ENCODE measurements around the gene PLXNA4.
"Not testable (repeated sequence)": the region's sequence is repeated elsewhere in the genome, so short reads cannot be mapped to it uniquely, and the experiment has no call there.

PLXNA4 gene

DNA sequence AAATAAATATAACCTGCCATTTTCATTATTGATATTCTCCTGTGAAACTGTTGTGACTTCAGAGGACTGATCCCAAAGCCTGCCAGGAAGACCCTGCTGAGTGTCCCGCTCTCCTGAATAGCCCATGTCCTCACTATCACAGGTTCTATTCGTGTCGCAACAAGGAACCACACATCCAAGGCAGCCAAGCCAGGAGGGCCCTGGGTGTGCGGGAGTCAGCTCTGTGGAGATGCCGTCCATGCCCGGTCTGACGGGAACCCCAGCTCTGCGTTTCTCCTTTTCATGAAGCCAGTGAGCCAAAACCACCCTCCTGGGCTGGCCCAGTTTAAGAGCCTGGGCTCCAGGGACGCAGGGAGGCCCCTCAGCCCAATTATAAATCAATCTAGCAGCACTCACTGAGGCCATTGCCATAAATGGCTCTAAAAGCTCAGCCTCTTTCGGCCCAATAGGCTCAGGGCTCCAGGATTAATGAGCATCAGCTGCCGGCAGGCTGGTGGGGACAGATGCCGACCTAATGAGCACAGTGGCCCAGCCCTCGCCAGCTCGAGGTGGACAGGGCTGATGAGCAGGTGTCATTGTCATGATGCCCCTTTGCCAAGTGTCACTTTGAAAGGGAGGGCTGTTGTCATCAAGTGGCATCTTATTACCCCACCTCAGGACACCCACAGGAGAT lies 177.9 kb downstream of the PLXNA4 start:
- DNase-seq (ENCODE audit: extremely low read depth in 1 of 2, low read depth in 1 of 2) = no peak

GRCh38 chr7:132397070-132397469 lies 179.2 kb downstream of the PLXNA4 start:
- no peak for DNase-seq (ENCODE audit: extremely low read depth in 1 of 2, low read depth in 1 of 2)

GRCh38 chr7:132395361-132395760 lies 180.9 kb downstream of the PLXNA4 start:
- DNase-seq (ENCODE audit: extremely low read depth in 1 of 2, low read depth in 1 of 2) = no peak

- no peak for DNase-seq (ENCODE audit: extremely low read depth in 1 of 2, low read depth in 1 of 2)
Measured at GRCh38 chr7:132394283-132395198, 181.7 kb downstream of the PLXNA4 start.

DNA sequence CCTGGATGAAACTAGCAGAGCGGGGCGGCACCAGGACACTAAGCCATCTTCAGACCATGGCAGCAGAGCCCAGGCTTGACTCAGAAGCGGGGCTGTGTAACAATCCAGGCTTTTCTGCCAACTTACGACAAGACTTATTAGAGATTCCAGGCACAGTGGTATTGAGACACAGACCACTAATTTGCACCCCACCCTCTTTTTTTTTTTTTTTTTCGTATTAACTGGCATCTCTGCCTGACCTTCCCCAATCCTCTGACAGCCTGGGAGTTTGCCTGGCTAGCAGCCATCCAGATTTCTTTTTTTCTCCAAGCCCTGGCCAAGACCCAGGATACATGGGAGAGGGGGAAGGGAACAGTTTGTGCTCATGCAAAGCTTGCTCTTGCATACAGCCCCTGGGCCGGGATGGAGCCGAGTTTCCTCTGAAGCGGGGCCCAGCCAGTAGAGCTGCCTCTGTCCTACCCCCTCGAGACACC lies 182.4 kb downstream of the PLXNA4 start:
- no peak for DNase-seq (ENCODE audit: extremely low read depth in 1 of 2, low read depth in 1 of 2)

GRCh38 chr7:132392713-132393112 lies 183.6 kb downstream of the PLXNA4 start:
- no peak for DNase-seq (ENCODE audit: extremely low read depth in 1 of 2, low read depth in 1 of 2)

- DNase-seq (ENCODE audit: extremely low read depth in 1 of 2, low read depth in 1 of 2) = no peak
Measured at GRCh38 chr7:132390705-132391104, 185.6 kb downstream of the PLXNA4 start.

GRCh38 chr7:132390049-132390448 lies 186.2 kb downstream of the PLXNA4 start:
- DNase-seq (ENCODE audit: extremely low read depth in 1 of 2, low read depth in 1 of 2) = not testable (repeated sequence)

GRCh38 chr7:132388688-132389087 lies 187.6 kb downstream of the PLXNA4 start:
- no peak for DNase-seq (ENCODE audit: extremely low read depth in 1 of 2, low read depth in 1 of 2)

GRCh38 chr7:132387596-132387995 lies 188.7 kb downstream of the PLXNA4 start:
- DNase-seq (ENCODE audit: extremely low read depth in 1 of 2, low read depth in 1 of 2) = no peak

- DNase-seq (ENCODE audit: extremely low read depth in 1 of 2, low read depth in 1 of 2) = no peak
Measured at GRCh38 chr7:132386201-132386681, 190.0 kb downstream of the PLXNA4 start.

GRCh38 chr7:132383962-132384361 lies 192.3 kb downstream of the PLXNA4 start:
- no peak for DNase-seq (ENCODE audit: extremely low read depth in 1 of 2, low read depth in 1 of 2)

GRCh38 chr7:132381742-132382472 lies 194.4 kb downstream of the PLXNA4 start:
- DNase-seq (ENCODE audit: extremely low read depth in 1 of 2, low read depth in 1 of 2) = no peak

GRCh38 chr7:132380059-132380458 lies 196.2 kb downstream of the PLXNA4 start:
- DNase-seq (ENCODE audit: extremely low read depth in 1 of 2, low read depth in 1 of 2) = no peak

DNA sequence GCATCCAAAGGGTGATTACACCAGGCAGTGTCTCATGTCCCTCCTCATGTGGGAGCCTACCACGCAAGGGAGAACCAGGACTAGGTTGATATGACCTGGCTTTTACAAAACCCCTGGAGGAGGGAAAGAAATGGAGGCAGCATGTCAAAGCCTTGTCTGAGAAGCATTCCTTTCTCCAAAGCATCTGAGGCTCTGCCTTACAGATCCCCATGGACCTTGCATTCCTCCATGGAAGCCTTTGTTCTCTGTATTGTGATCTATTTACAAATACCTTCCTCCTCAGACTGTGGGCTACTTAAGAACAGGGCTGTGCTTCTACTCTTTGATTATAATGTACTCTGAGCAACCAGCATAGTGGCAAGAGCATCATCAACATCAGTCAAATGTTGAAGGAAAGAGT lies 197.0 kb downstream of the PLXNA4 start:
- no peak for DNase-seq (ENCODE audit: extremely low read depth in 1 of 2, low read depth in 1 of 2)

DNA sequence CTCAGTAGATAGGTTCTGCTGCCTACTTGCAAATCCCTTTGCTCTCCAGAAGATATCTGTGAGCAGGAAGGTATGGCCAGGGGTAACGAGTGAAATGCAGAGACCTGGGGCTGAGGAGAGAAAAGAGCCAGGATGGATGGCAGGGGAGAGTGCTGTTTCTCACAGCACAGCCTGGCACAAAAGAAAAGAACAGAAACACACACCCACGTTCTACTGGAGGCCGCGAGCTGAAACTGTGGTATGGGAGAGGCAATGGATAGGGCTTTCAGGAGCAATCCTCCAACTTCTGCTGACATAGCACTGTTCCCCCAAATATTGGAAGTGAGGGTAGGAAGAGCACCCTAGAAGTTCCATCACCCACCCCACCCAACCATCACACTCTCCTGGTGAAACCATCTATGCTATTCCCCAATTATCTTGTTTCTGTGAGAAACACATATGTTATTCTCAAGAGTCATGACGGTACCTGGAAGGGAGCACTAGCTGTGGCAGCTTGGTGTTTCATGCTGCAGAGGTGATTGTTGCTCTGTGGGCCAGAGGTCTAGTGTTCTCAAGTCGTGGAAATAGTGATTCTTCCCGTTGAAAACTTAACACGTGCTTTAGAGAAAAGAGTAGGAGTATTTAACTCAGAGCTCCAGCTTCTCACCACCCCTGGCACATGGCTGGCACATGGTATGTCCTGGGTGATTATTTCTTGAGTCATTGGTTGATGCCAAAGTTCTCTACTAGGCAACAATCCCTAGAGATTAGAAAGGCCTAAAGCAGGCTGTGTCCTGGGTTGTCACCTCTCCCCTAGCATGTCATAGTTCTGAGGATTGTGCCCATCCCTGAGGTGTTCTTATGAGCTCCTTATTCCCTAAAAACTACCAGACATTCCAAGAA lies 198.3 kb downstream of the PLXNA4 start:
- DNase-seq (ENCODE audit: extremely low read depth in 1 of 2, low read depth in 1 of 2) = no peak

GRCh38 chr7:132377015-132377414 lies 199.3 kb downstream of the PLXNA4 start:
- no peak for DNase-seq (ENCODE audit: extremely low read depth in 1 of 2, low read depth in 1 of 2)

GRCh38 chr7:132376361-132377013 lies 199.8 kb downstream of the PLXNA4 start:
- DNase-seq (ENCODE audit: extremely low read depth in 1 of 2, low read depth in 1 of 2) = no peak

- DNase-seq (ENCODE audit: extremely low read depth in 1 of 2, low read depth in 1 of 2) = no peak
Measured at GRCh38 chr7:132373879-132374278, 202.4 kb downstream of the PLXNA4 start.

DNA sequence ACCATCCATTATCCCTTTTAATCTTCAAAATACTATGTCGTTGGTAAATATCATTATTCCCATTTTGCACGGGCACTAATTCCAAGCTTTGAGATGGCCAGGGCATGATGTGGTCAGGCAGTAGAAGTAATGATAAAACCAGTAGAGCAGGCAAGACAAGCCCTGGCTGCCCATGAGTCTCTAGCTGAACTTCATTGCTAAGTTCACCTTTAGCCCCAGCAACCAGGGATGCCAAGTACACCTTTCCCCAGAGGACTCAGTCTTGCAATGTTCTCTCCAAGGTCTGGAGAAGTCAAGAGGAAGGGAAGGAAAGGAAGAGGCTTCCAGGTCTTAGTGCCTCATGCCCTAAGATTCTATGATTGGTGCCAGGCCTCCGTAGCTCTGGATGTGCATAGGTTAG lies 203.2 kb downstream of the PLXNA4 start:
- DNase-seq (ENCODE audit: extremely low read depth in 1 of 2, low read depth in 1 of 2) = no peak

All from stimulated activated CD8-positive, alpha-beta memory T cell treated with anti-CD3 and anti-CD28 coated beads, Interleukin-7, amount 100 ng/mL, for 48 hours (primary cell).